GM21576 (cell line): ENCODE results near the gene GFRA1.

ENCODE experiments used
- ATAC-seq: cut with Tn5 transposase; IDR thresholded peaks from one replicate; pipeline ENCODE4 v1.9.1; 2021; ENCODE audit warnings: mild to moderate bottlenecking, moderate library complexity; ENCODE audit not compliant: unreplicated experiment

The GFRA1 gene

GRCh38 chr10:116271593-116272439 lies 1.2 kb downstream of the GFRA1 start:
- ATAC-seq = no peak

GRCh38 chr10:116270771-116271592 lies 2.0 kb downstream of the GFRA1 start:
- ATAC-seq = no peak

GRCh38 chr10:116270126-116270770 lies 2.8 kb downstream of the GFRA1 start:
- no peak for ATAC-seq

GRCh38 chr10:116269619-116270018 lies 3.4 kb downstream of the GFRA1 start:
- ATAC-seq = no peak

- ATAC-seq = no peak
These were observed 4.0 kb downstream of the GFRA1 start for GRCh38 chr10:116268976-116269375.

- ATAC-seq = no peak
These were observed 7.3 kb downstream of the GFRA1 start for GRCh38 chr10:116265686-116266085.

- ATAC-seq = no peak
These were observed 8.9 kb downstream of the GFRA1 start for GRCh38 chr10:116263870-116264655.

- no peak for ATAC-seq
These were observed 10.3 kb downstream of the GFRA1 start for GRCh38 chr10:116262678-116263077.

GRCh38 chr10:116260599-116260998 lies 12.4 kb downstream of the GFRA1 start:
- ATAC-seq = no peak

GRCh38 chr10:116259638-116260037 lies 13.4 kb downstream of the GFRA1 start:
- no peak for ATAC-seq

GRCh38 chr10:116257785-116258184 lies 15.2 kb downstream of the GFRA1 start:
- no peak for ATAC-seq

GRCh38 chr10:116256752-116257259 lies 16.2 kb downstream of the GFRA1 start:
- no peak for ATAC-seq

- no peak for ATAC-seq
These were observed 16.9 kb downstream of the GFRA1 start for GRCh38 chr10:116255886-116256751.

- ATAC-seq = no peak
These were observed 18.4 kb downstream of the GFRA1 start for GRCh38 chr10:116254422-116255155.

- ATAC-seq = no peak
These were observed 19.3 kb downstream of the GFRA1 start for GRCh38 chr10:116253716-116254115.

- ATAC-seq = no peak
These were observed 21.2 kb downstream of the GFRA1 start for GRCh38 chr10:116251602-116252395.

- ATAC-seq = no peak
These were observed 25.3 kb downstream of the GFRA1 start for GRCh38 chr10:116247691-116248090.

- ATAC-seq = no peak
These were observed 26.7 kb downstream of the GFRA1 start for GRCh38 chr10:116246263-116246662.
